Duodenal mucosa (tissue), 2 donors: ENCODE data around the gene ITPR1.

Experiments used
- H3K27ac ChIP-seq: one replicate; pipeline ENCODE4 v1.7.0; 2013; ENCODE audit warnings: low read depth, low read length
- H3K27me3 ChIP-seq, 2 donors: one replicate each; pipeline ENCODE4 v1.7.0; 2013; ENCODE audit warnings: low read length in 2 of 2, control low read depth in 1 of 2; ENCODE audit not compliant: insufficient read depth in 2 of 2, control insufficient read depth in 1 of 2
- H3K36me3 ChIP-seq, 2 donors: one replicate each; pipeline ENCODE4 v1.7.0; 2013; ENCODE audit warnings: low read length in 2 of 2, control low read depth in 1 of 2; ENCODE audit not compliant: insufficient read depth in 2 of 2, control insufficient read depth in 1 of 2
- H3K4me1 ChIP-seq, 2 donors: one replicate each; pipeline ENCODE4 v1.7.0; 2013; ENCODE audit warnings: low read length in 2 of 2, control low read depth in 1 of 2; ENCODE audit not compliant: insufficient read depth in 2 of 2, control insufficient read depth in 1 of 2
- H3K4me3 ChIP-seq, 2 donors: one replicate each; pipeline ENCODE4 v1.7.0; 2013; ENCODE audit warnings: low read length in 2 of 2, low read depth in 1 of 2
- H3K9ac ChIP-seq, 2 donors: one replicate each; pipeline ENCODE4 v1.7.0; 2013; ENCODE audit warnings: low read length in 2 of 2, low read depth in 1 of 2
- H3K9me3 ChIP-seq, 2 donors: one replicate each; pipeline ENCODE4 v1.7.0; 2013; ENCODE audit warnings: low read length in 2 of 2, control low read depth in 1 of 2; ENCODE audit not compliant: control insufficient read depth in 1 of 2

The ITPR1 gene

GRCh38 chr3:4531478-4532025, 38.4 kb downstream of the ITPR1 start:
- no peaks in the 10 kb centered on the region for H3K9me3 ChIP-seq
- no peak overlapping the region for H3K27ac ChIP-seq
- H3K36me3 ChIP-seq: no peaks in the 10 kb centered on the region
- no peak overlapping the region for H3K9ac ChIP-seq
- H3K4me3 ChIP-seq: no peak overlapping the region
- H3K4me1 ChIP-seq: peaks cover 5 to 9% of the 10 kb centered on the region in 2 donors
- H3K27me3 ChIP-seq: no peaks in the 10 kb centered on the region

- Histone ChIP-seq H3K4me3 (no peak overlapping the region), H3K9ac (no peak overlapping the region), H3K27ac (no peak overlapping the region), H3K4me1 (peaks cover 5 to 9% of the 10 kb centered on the region in 2 donors), H3K9me3 (no peaks in the 10 kb centered on the region), H3K27me3 (no peaks in the 10 kb centered on the region), H3K36me3 (no peaks in the 10 kb centered on the region)
Observed at GRCh38 chr3:4532535-4533112, 39.5 kb downstream of the ITPR1 start.

GRCh38 chr3:4533489-4534443, 40.6 kb downstream of the ITPR1 start:
- H3K9ac ChIP-seq: no peak overlapping the region

GRCh38 chr3:4534906-4535305, 41.8 kb downstream of the ITPR1 start:
- Histone ChIP-seq H3K9ac (no peak overlapping the region), H3K36me3 (no peaks in the 10 kb centered on the region), H3K27ac (no peak overlapping the region), H3K9me3 (no peaks in the 10 kb centered on the region), H3K4me1 (peaks cover 5 to 9% of the 10 kb centered on the region in 2 donors), H3K27me3 (no peaks in the 10 kb centered on the region), H3K4me3 (no peak overlapping the region)

More at GRCh38 chr3:4533489-4534443, 40.6 kb downstream of the ITPR1 start:
- H3K4me3 ChIP-seq: no peak overlapping the region
- no peaks in the 10 kb centered on the region for H3K27me3 ChIP-seq
- H3K9me3 ChIP-seq: no peaks in the 10 kb centered on the region
- no peak overlapping the region for H3K27ac ChIP-seq
- peaks cover 5 to 9% of the 10 kb centered on the region in 2 donors for H3K4me1 ChIP-seq
- no peaks in the 10 kb centered on the region for H3K36me3 ChIP-seq

GRCh38 chr3:4536260-4536659, 43.1 kb downstream of the ITPR1 start:
- peaks cover 5 to 9% of the 10 kb centered on the region in 2 donors for H3K4me1 ChIP-seq
- no peak overlapping the region for H3K27ac ChIP-seq
- H3K9ac ChIP-seq: no peak overlapping the region

GRCh38 chr3:4540267-4540666, 47.1 kb downstream of the ITPR1 start:
- H3K27me3 ChIP-seq: no peaks in the 10 kb centered on the region
- H3K27ac ChIP-seq: no peak overlapping the region
- H3K9me3 ChIP-seq: no peaks in the 10 kb centered on the region
- no peaks in the 10 kb centered on the region for H3K36me3 ChIP-seq
- H3K4me1 ChIP-seq: no peaks in the 10 kb centered on the region
- H3K4me3 ChIP-seq: no peak overlapping the region
- H3K9ac ChIP-seq: no peak overlapping the region

More at GRCh38 chr3:4536260-4536659, 43.1 kb downstream of the ITPR1 start:
- H3K4me3 ChIP-seq: no peak overlapping the region
- H3K27me3 ChIP-seq: no peaks in the 10 kb centered on the region
- no peaks in the 10 kb centered on the region for H3K36me3 ChIP-seq
- no peaks in the 10 kb centered on the region for H3K9me3 ChIP-seq

DNA sequence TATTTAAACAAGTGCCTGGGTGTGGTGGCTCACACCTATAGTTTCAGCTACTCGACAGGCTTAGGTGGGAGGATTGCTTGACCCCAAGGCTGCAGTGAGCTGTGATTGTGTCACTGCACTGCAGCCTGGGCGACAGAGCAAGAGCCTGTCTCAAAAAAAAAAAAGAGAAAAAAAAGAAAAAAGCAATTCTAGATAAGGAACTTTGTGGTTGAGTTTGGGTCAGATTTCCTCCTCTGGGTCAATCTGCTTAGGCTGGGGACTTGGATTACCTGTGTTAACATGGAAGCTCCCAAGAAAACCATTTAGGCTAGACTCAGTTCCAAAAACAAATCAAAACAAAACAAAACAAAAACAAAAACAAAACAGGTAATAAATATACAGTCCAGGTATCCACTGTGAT, 50.0 kb downstream of the ITPR1 start:
- no peaks in the 10 kb centered on the region for H3K27me3 ChIP-seq

GRCh38 chr3:4546346-4547178, 53.4 kb downstream of the ITPR1 start:
- H3K9me3 ChIP-seq: no peaks in the 10 kb centered on the region
- H3K4me1 ChIP-seq: no peaks in the 10 kb centered on the region
- H3K36me3 ChIP-seq: no peaks in the 10 kb centered on the region
- no peak overlapping the region for H3K9ac ChIP-seq
- H3K27me3 ChIP-seq: no peaks in the 10 kb centered on the region
- no peak overlapping the region for H3K27ac ChIP-seq
- no peak overlapping the region for H3K4me3 ChIP-seq

More for the DNA sequence above, 50.0 kb downstream of the ITPR1 start:
- no peaks in the 10 kb centered on the region for H3K4me1 ChIP-seq
- H3K36me3 ChIP-seq: no peaks in the 10 kb centered on the region
- no peak overlapping the region for H3K27ac ChIP-seq
- no peaks in the 10 kb centered on the region for H3K9me3 ChIP-seq
- H3K4me3 ChIP-seq: no peak overlapping the region
- H3K9ac ChIP-seq: no peak overlapping the region

- H3K9me3 ChIP-seq: no peaks in the 10 kb centered on the region
- H3K4me1 ChIP-seq: no peaks in the 10 kb centered on the region
- H3K9ac ChIP-seq: no peak overlapping the region
- H3K4me3 ChIP-seq: no peak overlapping the region
- no peaks in the 10 kb centered on the region for H3K27me3 ChIP-seq
- H3K36me3 ChIP-seq: no peaks in the 10 kb centered on the region
- H3K27ac ChIP-seq: no peak overlapping the region
Observed at GRCh38 chr3:4547799-4548198, 54.7 kb downstream of the ITPR1 start.
